NCI-H2081 (cell line): ENCODE measurements around the gene YDJC.
"Not testable (repeated sequence)": the region's sequence is repeated elsewhere in the genome, so short reads cannot be mapped to it uniquely, and the experiment has no call there.

ENCODE experiments used
- DNase-seq, 2 experiments: peaks; one replicate each; lab custom pipeline; 2025; lab: John Stamatoyannopoulos, UW

Gene YDJC

DNA sequence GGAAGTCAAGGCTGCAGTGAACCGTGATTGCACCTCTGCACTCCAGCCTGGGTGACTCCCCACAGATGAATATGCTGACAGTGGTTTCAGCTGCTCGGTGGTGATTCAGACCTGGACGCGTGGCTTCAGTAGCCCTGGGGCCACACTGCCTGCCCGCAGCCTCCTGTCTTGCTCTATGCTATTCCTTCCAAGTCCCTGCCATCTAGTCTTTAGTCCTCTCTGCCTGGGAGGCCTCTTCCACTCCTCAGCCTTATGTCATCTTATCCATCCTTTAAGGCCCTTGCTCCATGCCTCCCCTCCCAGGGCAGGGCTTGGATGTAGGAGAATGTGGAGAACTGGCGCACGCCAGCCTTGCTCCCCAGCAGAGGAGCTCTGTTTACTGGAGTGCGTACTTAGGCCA lies 23.0 kb downstream of the YDJC start:
- DNase-seq, result no peak

DNA sequence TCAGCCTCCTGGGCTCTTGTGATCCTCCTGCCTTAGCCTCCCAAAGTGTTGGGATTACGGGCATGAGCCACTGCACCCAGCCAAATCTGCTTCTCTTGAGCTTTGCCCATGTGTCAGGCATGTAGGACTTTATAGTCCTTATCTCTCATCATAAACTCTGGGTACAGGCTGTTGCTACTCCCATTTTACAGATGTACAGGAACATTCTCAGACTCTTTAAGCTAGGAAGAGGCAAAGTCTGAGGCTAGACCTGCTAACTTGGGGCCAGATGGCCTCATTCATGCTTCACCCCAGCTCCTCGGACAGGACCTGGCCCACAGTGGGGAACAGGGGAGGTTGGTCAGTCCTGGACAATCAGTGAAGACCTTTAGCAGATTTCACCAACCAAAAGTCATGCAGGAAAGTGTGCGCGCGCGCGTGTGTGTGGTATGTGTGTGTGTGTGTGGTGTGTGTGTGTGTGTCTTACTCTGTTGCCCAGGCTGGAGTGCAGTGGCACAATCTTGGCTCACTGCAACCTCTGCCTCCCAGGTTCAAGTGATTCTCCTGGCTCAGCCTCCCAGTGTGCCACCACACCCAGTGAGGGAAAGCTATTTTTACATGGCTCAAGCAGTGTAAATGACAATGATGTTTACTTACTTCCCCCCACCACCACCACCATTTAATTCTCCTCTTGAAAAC lies 23.8 kb downstream of the YDJC start:
- DNase-seq, result no peak

- no peak for DNase-seq
Observed at GRCh38 chr22:21603973-21604372, 25.8 kb downstream of the YDJC start.

DNA sequence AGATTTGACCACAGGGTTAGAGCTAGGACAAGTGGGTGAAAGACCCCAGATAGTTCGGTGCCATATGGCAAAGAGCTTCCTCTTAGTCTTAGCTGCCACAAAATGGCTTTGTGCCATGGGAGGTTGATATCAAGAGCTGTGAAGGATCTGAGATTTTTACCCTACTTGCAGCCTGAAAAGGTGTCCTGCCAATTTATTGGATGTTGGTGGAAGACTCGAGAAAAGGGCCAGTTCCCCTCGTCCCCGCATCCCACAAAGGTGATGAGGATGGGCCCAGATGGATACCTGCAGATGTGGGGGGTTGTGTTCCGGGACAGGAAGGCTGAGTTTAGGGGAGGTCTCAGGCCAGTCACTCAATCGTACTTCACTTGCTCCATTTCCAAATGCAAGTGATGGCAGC lies 27.2 kb downstream of the YDJC start:
- DNase-seq, result no peak

DNA sequence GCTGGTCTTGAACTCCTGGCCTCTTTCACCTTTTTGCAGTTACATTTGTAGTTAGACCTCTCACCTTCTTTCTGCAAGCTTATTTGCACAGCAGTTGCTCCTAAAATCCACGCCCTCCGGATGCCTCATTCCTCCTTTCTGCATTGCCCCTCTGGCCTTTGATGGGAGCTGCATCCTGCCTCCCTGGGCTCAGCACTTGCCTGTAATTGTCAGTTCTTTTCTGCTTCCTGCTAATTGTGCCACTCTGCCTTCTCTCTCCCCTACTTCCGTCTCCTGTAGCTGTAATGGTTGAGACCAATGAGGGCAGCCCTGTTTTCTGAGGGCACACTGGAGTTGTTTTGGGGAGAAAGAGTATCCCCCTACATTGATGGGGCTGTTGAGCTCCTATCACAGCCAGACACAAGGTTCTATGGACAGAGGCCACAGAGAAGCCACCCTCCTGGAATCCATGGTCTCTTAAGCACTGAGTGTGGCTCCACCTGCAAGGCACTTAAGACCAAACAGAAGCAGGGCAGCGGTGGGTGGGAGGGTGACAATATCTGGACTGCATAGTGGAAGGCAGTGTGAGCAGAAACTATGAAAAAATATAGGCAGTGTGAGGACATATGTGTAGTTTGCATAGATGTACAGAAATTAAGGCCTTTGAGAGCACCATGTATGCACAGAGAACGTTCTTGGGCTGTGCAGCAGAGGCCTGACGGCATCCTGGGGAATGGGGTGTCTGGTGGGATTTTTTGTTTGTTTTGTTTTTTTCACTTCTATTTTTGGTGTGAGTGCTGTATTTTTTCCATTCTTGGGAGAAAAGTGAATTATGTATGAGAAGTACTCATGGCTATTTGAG lies 30.5 kb downstream of the YDJC start:
- no peak for DNase-seq

DNA sequence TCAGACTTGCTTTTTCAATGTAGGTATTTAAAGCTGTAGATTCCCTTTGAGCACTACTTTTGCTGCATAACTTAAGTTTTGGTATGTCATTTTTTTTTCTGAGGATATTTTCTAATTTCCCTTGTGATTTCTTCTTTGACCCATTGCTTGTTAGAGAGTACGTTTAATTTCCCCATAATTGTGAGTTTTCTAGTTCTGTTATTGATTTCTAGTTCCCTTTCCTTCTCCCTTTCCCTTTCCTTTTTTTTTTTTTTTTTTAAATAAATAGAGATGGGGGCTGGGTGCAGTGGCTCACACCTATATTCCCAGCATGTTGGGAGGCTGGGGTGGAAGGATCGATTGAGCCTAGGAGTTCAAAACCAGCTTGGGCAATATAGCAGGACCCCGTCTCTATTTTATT lies 31.5 kb downstream of the YDJC start:
- DNase-seq, result no peak

DNA sequence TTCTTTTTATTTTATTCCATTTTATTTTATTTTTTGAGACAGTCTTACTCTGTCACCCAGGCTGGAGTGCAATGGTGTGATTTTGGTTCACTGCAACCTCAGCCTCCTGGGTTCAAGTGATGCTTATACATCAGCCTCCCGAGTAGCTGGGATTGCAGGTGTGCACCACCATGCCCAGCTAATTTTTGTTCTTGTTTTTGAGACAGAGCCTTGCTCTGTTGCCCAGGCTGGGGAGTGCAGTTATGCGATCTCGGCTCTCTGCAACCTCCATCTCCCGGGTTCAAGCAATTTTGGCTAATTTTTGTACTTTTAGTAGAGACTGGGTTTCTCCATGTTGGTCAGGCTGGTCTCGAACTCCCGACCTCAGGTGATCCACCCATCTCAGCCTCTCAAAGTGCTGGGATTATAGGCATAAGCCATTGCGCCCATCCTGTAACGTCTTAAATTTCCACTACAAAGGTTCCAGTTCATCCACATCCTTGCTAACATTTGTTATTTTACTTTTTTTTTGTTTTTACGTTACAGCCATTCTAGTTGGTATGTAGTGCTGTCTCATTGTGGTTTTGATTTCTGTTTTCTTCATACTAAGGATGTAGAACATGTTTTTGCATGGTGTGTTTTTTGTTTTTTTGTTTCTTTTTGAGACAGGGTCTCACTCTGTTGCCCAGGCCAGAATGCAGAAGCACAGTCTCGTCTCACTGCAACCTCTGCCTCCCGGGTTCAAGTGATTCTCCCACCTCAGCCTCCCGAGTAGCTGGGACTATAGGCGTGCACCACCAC lies 33.3 kb downstream of the YDJC start:
- DNase-seq, result not testable (repeated sequence)

- no peak for DNase-seq
Observed at GRCh38 chr22:21594865-21595452, 34.9 kb downstream of the YDJC start.

GRCh38 chr22:21593406-21594232 lies 36.2 kb downstream of the YDJC start:
- DNase-seq, result no peak

DNA sequence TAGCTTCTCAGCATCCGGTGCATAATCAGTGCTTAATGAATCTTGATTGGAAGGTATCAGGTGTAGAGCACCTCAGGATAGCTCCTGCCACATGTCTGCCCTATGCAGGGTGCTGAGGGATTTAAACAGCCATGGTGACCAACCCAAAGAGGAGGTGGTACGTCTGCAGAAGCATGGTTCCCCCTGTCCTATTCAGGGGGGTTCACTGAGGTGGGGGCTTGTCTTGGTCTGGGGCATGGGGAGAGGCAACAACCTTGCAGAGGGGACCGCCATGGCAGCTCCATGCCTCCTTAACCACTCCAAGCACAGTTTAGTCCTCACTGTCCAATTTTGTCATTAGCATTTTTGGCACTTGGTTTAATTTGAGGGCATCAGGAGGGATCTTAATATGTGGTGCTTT lies 37.4 kb downstream of the YDJC start:
- no peak for DNase-seq

DNA sequence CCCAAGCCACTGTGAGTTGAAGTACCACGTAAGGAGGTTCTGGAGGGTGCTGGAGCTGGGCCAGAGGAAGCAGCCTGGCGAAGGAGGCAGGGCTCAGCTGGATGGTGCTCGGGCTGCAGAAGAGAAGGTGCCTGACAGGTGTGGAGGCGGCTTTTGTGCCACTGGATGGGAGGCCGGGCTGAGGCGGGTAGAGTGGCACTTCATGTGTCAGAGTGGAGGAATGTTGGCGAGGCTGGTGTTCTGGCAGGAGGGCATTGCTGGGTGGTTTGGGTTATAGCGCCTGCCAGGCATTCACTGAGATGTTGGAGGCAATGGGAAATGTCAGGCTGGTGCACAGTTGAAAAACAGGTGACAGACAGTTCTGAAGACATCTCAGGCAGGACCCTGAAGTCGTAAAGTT lies 38.1 kb downstream of the YDJC start:
- no peak for DNase-seq

DNA sequence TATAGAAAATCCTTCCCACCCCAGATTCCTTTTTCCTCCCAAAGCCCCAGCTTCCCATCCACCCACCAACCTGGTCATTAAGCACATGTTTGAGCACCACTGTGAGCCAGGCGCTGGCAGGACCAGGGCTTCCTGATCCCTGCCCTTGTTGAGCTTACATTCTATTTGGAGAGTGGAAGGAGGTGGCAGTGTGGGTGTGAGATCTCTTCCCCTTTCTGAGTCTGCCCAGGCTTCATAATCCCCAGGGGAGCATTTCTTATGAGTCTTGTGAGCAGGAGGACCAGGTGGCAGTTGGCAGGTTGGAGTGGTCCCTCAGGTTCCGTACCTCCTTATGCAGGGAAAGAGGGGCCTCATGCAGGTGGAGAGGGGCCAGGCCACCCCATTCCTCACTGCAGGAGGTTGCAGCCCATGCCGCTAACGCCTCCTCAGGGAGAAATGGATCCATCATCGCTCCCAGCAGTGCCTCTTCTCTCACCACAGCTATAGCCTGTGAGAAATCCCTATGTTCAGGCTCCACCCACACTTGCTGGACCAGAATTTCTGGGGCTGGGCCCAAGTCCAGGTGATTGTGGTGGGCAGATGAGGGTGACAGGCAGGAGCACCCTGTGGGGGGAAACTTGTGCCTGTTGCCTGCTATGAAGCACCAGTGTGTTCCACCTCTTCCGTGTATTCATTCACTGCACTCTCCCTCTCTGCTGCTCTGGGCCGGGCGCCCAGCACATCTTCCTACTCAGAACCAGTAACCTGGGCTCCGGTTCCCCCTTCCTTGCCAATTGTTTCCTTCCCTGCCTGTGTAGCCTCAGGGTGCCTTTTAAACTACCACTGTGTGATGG lies 38.8 kb downstream of the YDJC start:
- DNase-seq, result no peak

DNA sequence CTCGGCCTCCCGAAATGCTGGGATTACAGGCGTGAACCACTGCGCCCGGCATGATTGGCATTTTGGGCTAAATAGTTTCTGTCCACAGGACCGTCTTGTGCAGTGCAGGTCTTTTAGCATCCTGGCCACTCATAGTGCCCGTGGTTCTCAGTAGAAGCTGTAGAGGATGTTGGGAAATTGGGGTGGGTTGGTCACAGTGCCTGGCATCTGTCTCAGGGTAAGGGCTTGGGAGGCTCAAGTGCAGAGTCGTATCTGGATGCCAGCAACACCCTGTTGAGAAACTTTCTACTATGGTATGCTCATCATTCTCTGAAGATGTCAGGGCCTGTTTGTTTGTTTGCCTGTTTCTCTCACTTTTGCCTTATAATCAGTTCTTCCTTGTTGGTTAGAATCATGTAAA lies 40.4 kb downstream of the YDJC start:
- DNase-seq, result no peak

DNA sequence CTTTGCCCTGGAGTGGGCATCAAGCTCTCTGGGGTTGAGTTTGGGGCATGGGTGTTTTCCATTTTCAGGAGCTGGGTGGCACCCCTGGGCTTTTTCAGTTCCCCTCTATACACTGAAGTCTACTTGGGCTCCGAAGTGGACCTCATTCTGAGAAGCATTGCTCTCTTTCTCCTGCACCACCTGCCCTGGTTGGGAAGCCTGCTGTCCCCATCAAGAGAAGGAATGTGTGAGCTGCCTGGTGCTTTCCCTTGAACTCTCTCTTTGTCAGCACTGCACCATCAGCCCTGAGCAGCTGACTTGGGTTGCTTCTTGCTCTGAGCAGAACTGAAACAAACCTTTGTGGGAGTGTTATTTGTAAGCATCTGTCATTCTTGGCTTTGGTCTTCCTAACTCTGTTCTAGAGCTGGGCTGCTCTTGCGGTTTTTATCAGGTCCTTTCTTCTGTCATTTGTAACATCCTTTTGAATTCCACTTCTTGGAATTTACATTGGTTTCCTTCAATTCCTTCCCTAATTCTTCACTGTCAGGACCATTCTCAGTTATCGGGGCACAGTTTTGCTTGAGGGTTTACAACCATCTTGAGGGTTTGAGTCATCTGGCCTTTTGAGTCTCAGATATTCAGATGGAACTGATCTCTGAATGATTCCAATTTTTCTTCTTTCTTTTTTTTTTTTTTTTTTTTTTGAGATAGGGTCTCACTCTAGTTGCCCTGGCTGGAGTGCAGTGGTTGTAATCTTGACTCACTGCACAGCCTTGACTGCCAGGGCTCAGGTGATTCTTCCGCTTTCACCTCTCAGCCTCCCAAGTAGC lies 41.8 kb downstream of the YDJC start:
- no peak for DNase-seq

- no peak for DNase-seq
Observed at GRCh38 chr22:21585389-21585788, 44.4 kb downstream of the YDJC start.

GRCh38 chr22:21582801-21583740 lies 46.8 kb downstream of the YDJC start:
- no peak for DNase-seq

- DNase-seq, result not testable (repeated sequence)
Observed at GRCh38 chr22:21581009-21581713, 48.7 kb downstream of the YDJC start.

DNA sequence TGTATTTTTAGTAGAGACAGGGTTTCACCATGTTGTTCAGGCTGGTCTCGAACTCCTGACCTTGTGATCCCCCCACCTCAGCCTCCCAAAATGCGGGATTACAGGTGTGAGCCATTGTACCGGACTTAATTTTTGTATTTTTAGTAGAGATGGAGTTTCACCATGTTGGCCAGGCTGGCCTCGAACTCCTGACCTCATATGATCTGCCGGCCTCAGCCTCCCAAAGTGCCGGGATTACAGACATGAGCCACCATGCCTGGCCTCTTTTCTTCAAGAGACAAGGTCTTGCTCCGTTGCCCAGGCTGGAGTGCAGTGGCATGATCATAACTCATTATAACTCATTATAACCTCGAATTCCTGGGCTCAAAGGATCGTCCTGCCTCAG lies 49.2 kb downstream of the YDJC start:
- not testable (repeated sequence) for DNase-seq
